ENCODE data around the gene FAR1.

FAR1 gene

GRCh38 chr11:13777341-13777985 is 109.0 kb downstream of the FAR1 start:
- no peak for DNase-seq (ENCODE audit: low read depth in 3 of 3)

- DNase-seq (ENCODE audit: low read depth in 3 of 3), result no peak
Measured at GRCh38 chr11:13778345-13778744, 109.9 kb downstream of the FAR1 start.

DNA sequence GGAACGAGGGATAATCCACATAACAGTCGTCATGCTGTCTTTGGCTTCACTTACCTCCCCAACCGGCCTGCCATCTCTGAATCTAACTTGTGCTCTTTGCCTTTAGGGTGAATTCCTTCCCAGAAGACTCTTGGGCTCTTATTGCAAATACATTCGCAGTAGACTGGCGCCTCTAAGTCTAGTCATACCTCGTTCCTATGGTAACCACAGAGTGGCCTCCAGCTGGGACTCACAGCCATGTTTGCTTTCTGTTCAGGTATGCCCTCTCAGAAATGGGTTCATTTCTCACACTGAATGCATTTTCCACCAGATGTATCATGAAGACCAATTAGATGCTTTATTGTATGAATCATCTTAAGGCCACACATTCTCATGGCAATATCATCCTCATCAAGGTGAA is 112.7 kb downstream of the FAR1 start:
- DNase-seq (ENCODE audit: low read depth in 3 of 3), result no peak

All from stimulated activated CD4-positive, alpha-beta T cell treated with anti-CD3 and anti-CD28 coated beads, TNF-alpha, amount 100 ng/mL, for 4 hours (primary cell).